GM18505 (cell line): ENCODE measurements around the gene NSMF.

Experiments used
- ATAC-seq: cut with Tn5 transposase; IDR thresholded peaks from one replicate; pipeline ENCODE4 v1.9.1; 2021; ENCODE audit not compliant: unreplicated experiment
- POLR2A ChIP-seq: IDR thresholded peaks from 4 replicates; pipeline ENCODE4 v1.6.1; 2011; ENCODE audit warnings: borderline replicate concordance; ENCODE audit not compliant: insufficient read depth, insufficient read length; ENCODE audit errors: extremely low read depth

Gene NSMF

DNA sequence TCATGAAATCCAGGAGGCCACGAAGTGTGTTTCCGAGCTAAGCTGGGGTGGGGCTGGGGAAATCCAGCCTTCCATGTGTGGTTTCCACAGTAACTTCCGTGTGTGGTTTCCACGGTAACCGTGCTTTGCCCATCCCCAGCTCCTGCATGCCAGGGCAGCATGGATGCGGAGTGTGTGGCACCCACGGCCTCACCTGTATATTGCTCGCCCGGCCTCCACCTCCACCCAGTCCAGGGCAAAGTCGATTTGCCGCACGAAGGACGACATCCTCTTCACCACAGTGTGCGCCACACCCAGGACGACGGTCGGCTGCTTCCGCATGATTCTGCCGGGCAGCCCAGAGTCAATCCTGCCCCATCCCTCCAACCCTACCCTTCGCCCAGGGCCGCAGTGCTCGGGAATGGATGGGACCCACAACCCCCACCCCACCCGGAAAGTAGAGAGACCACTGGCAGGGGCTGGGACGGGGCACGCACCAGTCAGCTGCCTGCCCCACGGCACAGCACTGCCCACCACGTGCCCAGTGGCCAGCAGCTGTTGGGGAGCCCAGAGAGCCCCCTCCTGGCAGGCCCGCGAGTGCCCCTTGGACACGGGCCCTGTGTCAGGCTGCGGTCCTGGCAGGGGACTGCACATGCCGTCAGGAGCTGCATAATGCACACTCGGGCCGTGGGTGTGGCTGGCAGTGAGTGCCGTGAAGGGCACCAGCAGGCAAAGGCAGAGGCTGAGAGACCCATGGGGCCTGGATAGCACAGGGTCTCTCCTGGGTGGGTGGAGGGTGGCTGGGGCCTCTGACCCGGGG lies 39.0 kb upstream of the NSMF start:
- TF ChIP-seq POLR2A: no peak
- no peak for ATAC-seq

DNA sequence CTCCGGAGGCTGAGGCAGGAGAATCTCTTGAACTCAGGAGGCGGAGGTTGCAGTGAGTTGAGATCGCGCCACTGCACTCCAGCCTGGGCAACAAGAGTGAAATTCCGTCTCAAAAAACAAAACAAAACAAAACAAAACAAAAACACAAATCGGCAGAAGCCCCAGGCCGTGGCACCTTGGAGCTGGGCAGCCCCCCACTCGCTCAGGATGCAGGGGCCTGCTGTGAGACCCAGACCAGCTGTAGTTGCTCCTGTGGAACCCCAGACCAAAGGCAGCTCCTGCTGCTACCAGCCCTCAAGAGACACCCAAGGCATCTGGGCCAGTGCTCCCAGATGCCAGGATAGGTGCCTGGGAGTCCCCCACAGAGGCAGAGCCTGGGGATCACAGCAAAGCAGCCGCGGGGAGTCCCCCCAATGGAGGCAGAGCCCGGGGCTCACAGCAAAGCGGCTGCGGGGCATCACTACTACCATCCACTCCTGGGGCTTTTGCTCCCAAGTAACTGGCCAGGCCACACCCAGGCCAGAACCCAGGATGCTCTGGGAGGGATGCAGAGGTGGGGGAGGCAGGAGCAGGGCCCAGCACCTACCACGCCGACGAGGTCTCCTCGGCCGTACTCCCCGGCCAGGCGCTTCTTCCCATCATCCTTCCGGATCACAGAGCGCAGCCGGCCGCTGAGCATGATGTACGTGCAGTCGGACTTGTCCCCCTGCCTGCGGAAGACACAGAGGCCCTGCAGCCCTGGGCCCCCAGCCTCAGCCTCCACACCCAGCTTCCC lies 37.7 kb upstream of the NSMF start:
- no peak for TF ChIP-seq POLR2A
- ATAC-seq: no peak

DNA sequence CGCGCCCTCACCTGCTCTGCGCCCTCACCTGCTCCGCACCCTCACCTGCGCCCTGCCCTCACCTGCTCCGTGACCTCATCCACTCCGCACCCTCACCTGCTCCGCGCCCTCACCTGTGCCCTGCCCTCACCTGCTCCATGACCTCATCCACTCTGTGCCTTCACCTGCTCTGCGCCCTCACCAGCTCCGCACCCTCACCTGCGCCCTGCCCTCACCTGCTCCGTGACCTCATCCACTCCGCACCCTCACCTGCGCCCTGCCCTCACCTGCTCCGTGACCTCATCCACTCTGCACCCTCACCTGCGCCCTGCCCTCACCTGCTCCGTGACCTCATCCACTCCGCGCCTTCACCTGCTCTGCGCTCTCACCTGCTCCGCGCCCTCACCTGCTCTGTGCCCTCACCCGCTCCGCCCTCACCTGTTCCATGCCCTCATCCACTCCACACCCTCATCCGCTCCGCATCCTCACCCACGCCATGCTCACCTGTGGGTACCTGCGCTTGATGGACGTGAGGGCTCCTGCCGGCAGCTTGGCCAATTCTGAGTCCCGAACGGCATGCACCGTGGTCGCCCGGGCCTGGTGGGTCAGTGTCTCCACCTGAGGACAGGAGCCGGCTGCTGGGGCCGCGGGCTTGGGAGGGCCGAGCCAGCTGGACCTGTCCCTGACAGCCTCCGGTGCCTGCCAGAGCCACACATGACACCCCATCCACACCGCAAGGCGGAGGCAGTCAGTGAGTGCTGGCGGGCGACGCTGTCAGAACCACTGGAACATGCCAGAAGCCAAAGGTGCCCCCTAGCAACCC lies 35.6 kb upstream of the NSMF start:
- no peak for TF ChIP-seq POLR2A
- no peak for ATAC-seq

DNA sequence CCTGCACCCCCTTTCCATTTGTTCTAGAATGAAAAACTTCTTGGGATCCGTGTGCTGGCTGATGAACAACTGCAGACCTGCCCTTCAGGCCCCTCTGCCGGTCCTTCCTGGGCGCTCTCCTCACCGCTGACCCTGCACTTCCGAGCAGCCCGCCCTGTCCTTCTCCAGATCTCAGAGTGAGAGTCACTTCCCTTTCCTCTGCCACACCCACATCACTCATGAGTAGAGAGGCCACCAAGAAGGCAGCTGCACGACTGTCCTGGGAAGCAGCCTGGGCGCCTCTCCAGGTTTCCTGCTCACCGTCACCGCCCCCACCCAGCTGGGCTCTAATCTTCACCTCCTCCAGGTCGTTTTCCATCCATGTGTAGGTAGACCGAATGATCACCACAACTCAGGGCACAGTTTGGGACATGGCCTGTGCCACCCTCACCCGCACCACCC lies 35.0 kb upstream of the NSMF start:
- ATAC-seq: no peak
- TF ChIP-seq POLR2A: no peak

DNA sequence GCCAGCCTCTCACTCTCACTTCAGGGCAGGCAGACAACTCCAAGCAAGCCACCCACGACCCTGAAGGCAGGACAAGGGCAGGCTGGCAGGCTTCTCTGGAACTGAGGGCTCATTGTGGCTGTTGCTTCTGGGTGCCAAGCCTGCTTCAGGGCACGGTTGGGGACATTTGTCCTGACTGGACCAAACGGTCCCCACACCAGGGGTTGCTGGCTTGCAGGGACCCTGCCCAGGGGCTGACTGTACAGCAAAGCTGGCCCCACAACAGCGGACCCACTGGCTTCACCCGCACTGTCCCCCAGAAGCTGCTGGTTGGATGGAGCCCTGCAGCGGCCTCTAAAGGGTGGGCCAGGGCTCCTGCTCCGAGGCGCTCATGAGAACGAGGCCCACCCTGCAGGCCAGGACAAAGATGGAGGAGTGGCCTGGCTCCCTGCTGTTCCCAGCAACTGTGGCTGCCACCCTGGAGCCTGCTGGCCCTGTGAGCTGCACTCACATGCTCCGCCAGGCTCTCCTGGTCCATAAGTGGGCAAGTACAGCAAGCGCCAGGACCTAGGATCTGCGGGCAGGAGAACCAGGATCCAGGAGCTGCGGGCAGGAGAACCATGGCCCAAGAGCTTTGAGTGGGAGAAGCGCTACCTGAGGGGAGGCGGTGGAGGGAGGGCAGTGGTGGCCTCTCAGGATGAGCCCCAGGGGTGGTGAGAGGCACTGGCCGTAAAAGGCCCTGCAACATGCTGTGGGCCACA lies 34.4 kb upstream of the NSMF start:
- TF ChIP-seq POLR2A: no peak
- ATAC-seq: no peak

DNA sequence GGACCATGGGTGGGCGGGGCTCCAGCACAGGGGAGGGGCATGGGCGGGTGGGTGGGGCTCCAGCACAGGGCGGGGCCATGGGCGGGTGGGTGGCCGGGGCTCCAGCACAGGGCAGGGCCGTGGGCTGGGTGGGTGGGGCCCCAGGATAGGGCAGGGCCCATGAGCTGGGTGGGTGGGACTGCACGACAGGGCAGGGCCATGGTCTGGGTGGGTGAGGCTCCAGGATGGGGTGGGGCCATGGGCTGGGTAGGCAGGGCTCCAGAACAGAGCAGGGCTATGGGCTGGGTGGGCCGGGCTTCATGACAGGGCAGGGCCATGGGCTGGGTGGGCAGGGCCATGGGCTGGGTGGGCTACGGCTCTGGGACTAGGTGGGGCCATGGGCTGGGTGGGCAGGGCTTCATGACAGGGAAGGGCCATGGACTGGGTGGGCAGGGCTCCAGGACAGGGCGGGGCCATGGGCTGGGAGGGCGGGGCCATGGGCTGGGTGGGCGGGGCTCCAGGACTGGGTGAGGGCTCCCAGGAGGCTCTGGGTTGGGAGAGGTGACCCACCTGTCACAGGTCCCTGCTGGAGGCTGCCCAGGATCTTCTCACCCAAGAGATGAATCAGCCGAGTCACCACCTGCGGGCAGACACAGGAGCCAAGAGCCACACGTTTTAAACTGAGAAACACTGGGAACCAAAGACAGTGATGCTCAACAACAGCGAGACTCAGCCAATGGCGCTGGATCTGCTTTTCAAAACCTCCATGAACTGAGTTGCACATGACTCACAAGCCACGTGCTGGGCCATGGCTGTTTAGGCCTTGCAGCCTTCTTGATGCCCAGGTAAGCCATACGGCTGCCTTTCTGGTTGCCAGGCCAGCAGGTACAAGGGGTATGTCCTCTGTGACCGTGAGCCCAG lies 33.6 kb upstream of the NSMF start:
- TF ChIP-seq POLR2A: no peak
- no peak for ATAC-seq

DNA sequence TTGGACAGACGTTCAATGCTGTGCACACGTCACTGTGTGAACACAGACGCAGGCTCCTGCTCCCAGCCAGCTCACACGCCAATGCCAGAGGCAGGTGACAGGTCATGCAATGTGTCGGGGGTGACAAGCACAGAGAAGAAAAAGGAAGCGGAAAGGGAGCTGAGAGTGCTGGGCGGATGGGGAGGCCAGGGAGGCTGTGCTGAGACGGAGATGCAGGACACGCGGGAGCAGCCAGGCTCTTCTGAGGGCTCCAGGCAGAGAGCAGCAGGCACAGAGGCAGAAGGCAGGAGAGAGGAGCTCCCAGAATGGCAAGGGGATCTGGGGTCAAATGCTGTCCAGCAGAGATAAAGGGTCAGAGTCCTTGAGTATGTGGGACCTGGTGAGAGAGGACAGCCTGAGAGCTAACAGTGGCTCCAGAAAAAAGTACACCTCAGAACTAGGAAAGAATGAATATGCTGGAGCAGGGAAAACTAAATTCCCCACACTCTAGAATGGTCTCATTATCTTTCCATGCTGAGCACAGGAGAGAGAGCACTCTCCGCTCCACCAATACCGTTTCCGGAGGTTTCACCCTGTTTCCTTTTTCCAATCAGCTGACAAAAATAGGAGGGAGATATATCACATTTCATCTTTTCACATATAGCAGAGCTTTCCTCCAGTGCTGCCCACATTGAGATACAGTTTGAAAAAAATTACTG lies 32.8 kb upstream of the NSMF start:
- no peak for ATAC-seq
- TF ChIP-seq POLR2A: no peak

DNA sequence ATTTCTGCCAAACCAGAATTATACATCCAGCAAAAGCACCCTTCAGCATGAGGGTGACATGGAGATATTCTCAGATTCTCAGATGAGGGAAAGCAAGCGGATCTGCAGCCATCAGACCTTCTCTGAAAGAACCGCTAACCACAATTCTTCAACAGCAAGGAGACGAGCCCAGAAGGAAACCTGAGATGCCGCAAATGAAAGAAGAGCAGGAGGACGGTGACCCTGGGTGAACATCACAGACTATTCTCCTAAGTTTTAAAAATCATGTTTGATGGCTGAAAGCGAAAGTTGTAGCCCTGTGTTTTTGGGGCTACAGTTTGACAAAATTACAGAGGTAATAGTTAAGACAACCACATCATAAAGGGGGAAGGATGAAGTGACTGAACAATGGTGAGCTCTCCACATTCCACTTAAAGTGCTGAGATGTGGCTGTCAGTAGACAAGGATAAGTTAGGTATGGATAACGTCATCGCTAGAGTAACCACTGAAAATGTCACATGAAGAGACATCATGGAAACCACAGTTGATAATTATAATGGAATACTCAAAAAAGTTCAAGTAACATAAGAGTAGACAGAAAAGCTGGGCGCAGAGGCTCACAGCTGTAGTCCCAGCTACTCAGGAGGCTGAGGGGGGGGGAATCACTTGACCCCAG lies 31.5 kb upstream of the NSMF start:
- TF ChIP-seq POLR2A: no peak
- ATAC-seq: no peak

DNA sequence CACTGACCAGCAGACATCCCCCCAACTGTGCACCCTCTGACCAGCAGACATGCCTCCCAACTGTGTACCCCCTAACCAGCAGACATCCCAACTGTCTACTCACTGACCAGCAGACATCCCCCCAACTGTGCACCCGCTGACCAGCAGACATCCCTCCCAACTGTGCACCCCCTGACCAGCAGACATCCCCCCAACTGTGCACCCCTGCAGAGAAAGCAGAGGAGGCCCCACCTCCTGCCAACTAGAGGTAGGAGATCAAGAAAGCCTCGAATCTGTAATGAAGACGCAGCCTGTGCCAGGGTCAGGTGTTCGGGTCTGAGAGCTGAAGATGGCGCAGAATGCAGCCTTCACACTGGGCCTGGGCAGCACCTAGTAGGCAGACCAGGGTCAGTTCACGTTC lies 29.8 kb upstream of the NSMF start:
- no peak for ATAC-seq
- no peak for TF ChIP-seq POLR2A

DNA sequence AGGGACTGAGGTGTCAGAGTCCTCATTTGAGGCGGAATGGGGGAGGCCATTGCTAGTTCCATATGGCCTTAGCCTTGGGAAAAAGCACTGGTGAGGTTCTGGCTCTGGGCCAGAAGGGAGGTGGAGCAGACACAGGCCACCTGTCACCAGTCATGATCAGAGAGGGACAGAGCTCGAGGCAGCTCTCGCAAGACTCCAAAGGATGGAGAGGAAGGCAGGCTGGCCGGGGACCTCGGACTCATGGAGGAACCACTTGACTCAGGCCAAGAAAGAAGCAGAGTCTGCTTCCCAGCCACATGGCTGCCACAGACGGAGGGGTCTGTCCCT lies 29.2 kb upstream of the NSMF start:
- no peak for TF ChIP-seq POLR2A
- no peak for ATAC-seq
